Measurements from ENCODE around the gene TNRC6B.

TNRC6B gene

GRCh38 chr22:40314041-40314440, 136.3 kb downstream of the TNRC6B start:
- Histone ChIP-seq H3K36me3 (ENCODE audit: control insufficient read depth, insufficient read depth, low read length, severe bottlenecking) (peaks cover 66% of the 10 kb centered on the region), H3K4me3 (ENCODE audit: low read length) (no peak overlapping the region), H3K4me1 (ENCODE audit: control insufficient read depth, insufficient read depth, low read length) (peaks cover 31% of the 10 kb centered on the region), H3K27me3 (replicated peaks; ENCODE audit: control insufficient read depth, insufficient read depth, low read length) (no peaks in the 10 kb centered on the region), H3K9ac (ENCODE audit: low read length) (no peak overlapping the region), H3K9me3 (ENCODE audit: control insufficient read depth, low read length) (no peaks in the 10 kb centered on the region)
- no peak for DNase-seq (ENCODE audit: low read depth)

- H3K36me3 ChIP-seq (ENCODE audit: control insufficient read depth, insufficient read depth, low read length, severe bottlenecking), result peaks cover 75% of the 10 kb centered on the region
- no peak overlapping the region for H3K4me3 ChIP-seq (ENCODE audit: low read length)
- no peak for DNase-seq (ENCODE audit: low read depth)
- H3K4me1 ChIP-seq (ENCODE audit: control insufficient read depth, insufficient read depth, low read length), result peaks cover 3% of the 10 kb centered on the region
- H3K9me3 ChIP-seq (ENCODE audit: control insufficient read depth, low read length), result no peaks in the 10 kb centered on the region
- no peak overlapping the region for H3K9ac ChIP-seq (ENCODE audit: low read length)
- no peaks in the 10 kb centered on the region for H3K27me3 ChIP-seq (replicated peaks; ENCODE audit: control insufficient read depth, insufficient read depth, low read length)
These were observed 143.0 kb downstream of the TNRC6B start for GRCh38 chr22:40320687-40321086.

- peaks cover 61% of the 10 kb centered on the region for H3K36me3 ChIP-seq (ENCODE audit: control insufficient read depth, insufficient read depth, low read length, severe bottlenecking)
- no peaks in the 10 kb centered on the region for H3K27me3 ChIP-seq (replicated peaks; ENCODE audit: control insufficient read depth, insufficient read depth, low read length)
- peaks cover 3% of the 10 kb centered on the region for H3K4me1 ChIP-seq (ENCODE audit: control insufficient read depth, insufficient read depth, low read length)
- no peak overlapping the region for H3K9ac ChIP-seq (ENCODE audit: low read length)
- H3K9me3 ChIP-seq (ENCODE audit: control insufficient read depth, low read length), result no peaks in the 10 kb centered on the region
- DNase-seq (ENCODE audit: low read depth), result no peak
- no peak overlapping the region for H3K4me3 ChIP-seq (ENCODE audit: low read length)
These were observed 144.3 kb downstream of the TNRC6B start for GRCh38 chr22:40322021-40322420.

- Histone ChIP-seq H3K9ac (ENCODE audit: low read length) (no peak overlapping the region), H3K9me3 (ENCODE audit: control insufficient read depth, low read length) (no peaks in the 10 kb centered on the region), H3K27me3 (replicated peaks; ENCODE audit: control insufficient read depth, insufficient read depth, low read length) (no peaks in the 10 kb centered on the region), H3K36me3 (ENCODE audit: control insufficient read depth, insufficient read depth, low read length, severe bottlenecking) (peaks cover 52% of the 10 kb centered on the region), H3K4me1 (ENCODE audit: control insufficient read depth, insufficient read depth, low read length) (peaks cover 3% of the 10 kb centered on the region), H3K4me3 (ENCODE audit: low read length) (no peak overlapping the region)
- no peak for DNase-seq (ENCODE audit: low read depth)
These were observed 145.2 kb downstream of the TNRC6B start for GRCh38 chr22:40322818-40323447.

- H3K4me3 ChIP-seq (ENCODE audit: low read length), result no peak overlapping the region
- H3K36me3 ChIP-seq (ENCODE audit: control insufficient read depth, insufficient read depth, low read length, severe bottlenecking), result peaks cover 50% of the 10 kb centered on the region
- H3K9me3 ChIP-seq (ENCODE audit: control insufficient read depth, low read length), result no peaks in the 10 kb centered on the region
- no peak overlapping the region for H3K9ac ChIP-seq (ENCODE audit: low read length)
- peak; percentile 40 for DNase-seq (ENCODE audit: low read depth)
- peaks cover 3% of the 10 kb centered on the region for H3K4me1 ChIP-seq (ENCODE audit: control insufficient read depth, insufficient read depth, low read length)
- no peaks in the 10 kb centered on the region for H3K27me3 ChIP-seq (replicated peaks; ENCODE audit: control insufficient read depth, insufficient read depth, low read length)
These were observed 146.0 kb downstream of the TNRC6B start for GRCh38 chr22:40323681-40324171.

- H3K27me3 ChIP-seq (replicated peaks; ENCODE audit: control insufficient read depth, insufficient read depth, low read length), result no peaks in the 10 kb centered on the region
- peaks cover 52% of the 10 kb centered on the region for H3K36me3 ChIP-seq (ENCODE audit: control insufficient read depth, insufficient read depth, low read length, severe bottlenecking)
- peaks cover 3% of the 10 kb centered on the region for H3K4me1 ChIP-seq (ENCODE audit: control insufficient read depth, insufficient read depth, low read length)
- H3K9ac ChIP-seq (ENCODE audit: low read length), result no peak overlapping the region
- no peak for DNase-seq (ENCODE audit: low read depth)
- H3K9me3 ChIP-seq (ENCODE audit: control insufficient read depth, low read length), result no peaks in the 10 kb centered on the region
- no peak overlapping the region for H3K4me3 ChIP-seq (ENCODE audit: low read length)
These were observed 147.0 kb downstream of the TNRC6B start for GRCh38 chr22:40324468-40325305.

- Histone ChIP-seq H3K27me3 (replicated peaks; ENCODE audit: control insufficient read depth, insufficient read depth, low read length) (no peaks in the 10 kb centered on the region), H3K36me3 (ENCODE audit: control insufficient read depth, insufficient read depth, low read length, severe bottlenecking) (peaks cover 52% of the 10 kb centered on the region), H3K9ac (ENCODE audit: low read length) (no peak overlapping the region), H3K4me1 (ENCODE audit: control insufficient read depth, insufficient read depth, low read length) (peaks cover 3% of the 10 kb centered on the region), H3K4me3 (ENCODE audit: low read length) (no peak overlapping the region), H3K9me3 (ENCODE audit: control insufficient read depth, low read length) (no peaks in the 10 kb centered on the region)
- no peak for DNase-seq (ENCODE audit: low read depth)
These were observed 147.6 kb downstream of the TNRC6B start for GRCh38 chr22:40325315-40325714.

- Histone ChIP-seq H3K27me3 (replicated peaks; ENCODE audit: control insufficient read depth, insufficient read depth, low read length) (no peaks in the 10 kb centered on the region), H3K9ac (ENCODE audit: low read length) (no peak overlapping the region), H3K36me3 (ENCODE audit: control insufficient read depth, insufficient read depth, low read length, severe bottlenecking) (peaks cover 38% of the 10 kb centered on the region), H3K4me1 (ENCODE audit: control insufficient read depth, insufficient read depth, low read length) (peaks cover 3% of the 10 kb centered on the region), H3K4me3 (ENCODE audit: low read length) (no peak overlapping the region), H3K9me3 (ENCODE audit: control insufficient read depth, low read length) (no peaks in the 10 kb centered on the region)
- no peak for DNase-seq (ENCODE audit: low read depth)
These were observed 149.4 kb downstream of the TNRC6B start for GRCh38 chr22:40326905-40327735.

- H3K9ac ChIP-seq (ENCODE audit: low read length), result no peak overlapping the region
- DNase-seq (ENCODE audit: low read depth), result no peak
- no peak overlapping the region for H3K4me3 ChIP-seq (ENCODE audit: low read length)
- peaks cover 31% of the 10 kb centered on the region for H3K36me3 ChIP-seq (ENCODE audit: control insufficient read depth, insufficient read depth, low read length, severe bottlenecking)
- H3K27me3 ChIP-seq (replicated peaks; ENCODE audit: control insufficient read depth, insufficient read depth, low read length), result no peaks in the 10 kb centered on the region
- peaks cover 2% of the 10 kb centered on the region for H3K4me1 ChIP-seq (ENCODE audit: control insufficient read depth, insufficient read depth, low read length)
- no peaks in the 10 kb centered on the region for H3K9me3 ChIP-seq (ENCODE audit: control insufficient read depth, low read length)
These were observed 151.1 kb downstream of the TNRC6B start for GRCh38 chr22:40328546-40329456.

GRCh38 chr22:40329466-40329865, 151.7 kb downstream of the TNRC6B start:
- no peaks in the 10 kb centered on the region for H3K27me3 ChIP-seq (replicated peaks; ENCODE audit: control insufficient read depth, insufficient read depth, low read length)
- H3K4me3 ChIP-seq (ENCODE audit: low read length), result no peak overlapping the region
- no peak for DNase-seq (ENCODE audit: low read depth)
- no peak overlapping the region for H3K9ac ChIP-seq (ENCODE audit: low read length)
- H3K36me3 ChIP-seq (ENCODE audit: control insufficient read depth, insufficient read depth, low read length, severe bottlenecking), result peaks cover 31% of the 10 kb centered on the region
- H3K9me3 ChIP-seq (ENCODE audit: control insufficient read depth, low read length), result no peaks in the 10 kb centered on the region
- H3K4me1 ChIP-seq (ENCODE audit: control insufficient read depth, insufficient read depth, low read length), result no peaks in the 10 kb centered on the region

All from adipocyte (in vitro differentiated cells).